Measurements from ENCODE around the gene STRAP. TPM values are rescaled to one million over a fixed set of nuclear protein-coding genes. Genes with fewer than 3 reads are reported as not detected.

The STRAP gene
- total and polyA plus RNA-seq, 2 experiments from 2014 or later: 229 to 403 TPM

DNA sequence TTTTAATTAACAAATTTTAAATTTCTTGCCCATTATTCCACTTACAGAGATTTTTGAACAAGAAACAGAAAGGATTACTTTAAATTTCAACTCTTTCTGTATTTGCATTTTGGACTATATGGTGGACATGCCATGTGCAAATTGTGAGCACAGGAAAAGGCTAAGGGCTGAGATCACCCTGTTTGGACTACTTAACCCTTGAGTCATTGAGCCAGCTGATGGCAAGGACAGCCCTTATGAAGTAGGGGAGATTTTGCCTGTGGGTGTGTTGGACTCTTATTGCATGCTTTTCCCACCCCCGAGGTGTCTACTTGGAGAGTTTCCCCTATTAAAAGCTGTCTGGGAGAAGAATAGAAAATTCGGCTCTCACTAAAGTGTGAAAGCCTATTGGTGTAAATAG is 46.2 kb downstream of the STRAP start:
- Mint-ChIP-seq H3K4me3 (no peak overlapping the region), H3K4me1 (peaks cover 45% of the 10 kb centered on the region), H3K36me3 (ENCODE audit: low read depth) (no peaks in the 10 kb centered on the region; the same call in 2 of the 3 replicates), H3K27ac (no peak overlapping the region), H3K27me3 (ENCODE audit: insufficient read depth, low read depth, poor library complexity) (no peaks in the 10 kb centered on the region), H3K9me3 (no peaks in the 10 kb centered on the region)
- no peaks in the 10 kb centered on the region for H3F3A ChIP-seq (replicated peaks; ENCODE audit: low read depth)
- DNase-seq (ENCODE audit: low spot score) (no peak), ATAC-seq (no peak)
- no peaks in the 10 kb centered on the region for H3K9me2 ChIP-seq (ENCODE audit: insufficient read depth)
- H3K4me2 ChIP-seq: no peak overlapping the region
- no peaks in the 10 kb centered on the region for H4K20me1 ChIP-seq (replicated peaks; ENCODE audit: insufficient read depth)
- TF ChIP-seq STAT1 (IDR thresholded peaks at IDR 0.05; ENCODE audit: unreplicated experiment) (no peak), CREB1 (CRISPR knock-in tag; IDR thresholded peaks at IDR 0.05; ENCODE audit: low read depth) (no peak), POLR2AphosphoS5 (IDR thresholded peaks at IDR 0.05; ENCODE audit: low read depth) (no peak), EZH2phosphoT487 (IDR thresholded peaks at IDR 0.05; ENCODE audit: unreplicated experiment) (no peak), ZNF331 (CRISPR knock-in tag; IDR thresholded peaks at IDR 0.05; ENCODE audit: low read depth) (no peak), EZH2 (IDR thresholded peaks at IDR 0.05; ENCODE audit: low read depth, unreplicated experiment) (no peak)
- H3K4me3 ChIP-seq: no peak overlapping the region
- no peak overlapping the region for H3K27ac ChIP-seq (ENCODE audit: low read depth)
- no peaks in the 10 kb centered on the region for H3K79me2 ChIP-seq (replicated peaks; ENCODE audit: insufficient read depth)
- H3K4me1 ChIP-seq (ENCODE audit: insufficient read depth): peaks cover 15% of the 10 kb centered on the region
- H2AFZ ChIP-seq: no peak overlapping the region
- H3K36me3 ChIP-seq (ENCODE audit: insufficient read depth): no peaks in the 10 kb centered on the region
- H3K27me3 ChIP-seq (ENCODE audit: insufficient read depth): no peaks in the 10 kb centered on the region

DNA sequence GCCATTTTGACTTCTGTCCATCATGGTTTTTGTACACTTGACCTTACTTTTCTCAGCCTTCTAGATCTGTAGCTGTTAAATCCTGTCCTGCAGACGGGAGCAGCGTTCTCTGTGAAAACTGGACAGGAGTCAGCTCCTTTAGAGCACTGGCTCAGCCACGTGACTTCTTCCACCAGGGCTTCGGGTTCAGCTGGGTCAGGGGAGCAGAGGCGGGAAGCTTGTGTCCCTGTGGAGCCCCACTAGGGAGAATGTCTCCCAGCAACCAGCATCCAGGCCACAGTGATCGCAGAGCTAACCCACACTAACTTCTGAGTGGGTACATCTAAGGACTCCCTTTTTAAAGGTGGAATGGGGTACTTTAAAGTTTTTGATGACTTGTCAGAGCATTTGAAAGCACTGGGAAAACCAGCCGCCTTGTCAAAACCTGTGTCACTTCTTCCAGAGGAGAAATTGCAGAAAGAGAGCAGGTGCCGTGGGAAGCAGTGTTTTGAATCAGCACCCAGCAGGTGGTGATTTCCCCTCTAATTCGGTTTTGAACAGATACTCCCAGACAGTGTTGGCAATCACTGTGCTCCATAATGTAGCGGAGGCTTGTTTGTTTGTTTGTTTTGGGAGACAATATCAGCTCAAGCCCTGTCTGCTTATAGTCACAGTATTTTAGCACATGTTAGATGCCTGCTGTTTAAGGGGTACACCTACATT is 46.8 kb downstream of the STRAP start:
- no peaks in the 10 kb centered on the region for H3K79me2 ChIP-seq (replicated peaks; ENCODE audit: insufficient read depth)
- Mint-ChIP-seq H3K4me1 (peaks cover 40% of the 10 kb centered on the region), H3K27ac (no peak overlapping the region; the same call in none of the 2 replicates), H3K36me3 (ENCODE audit: low read depth) (no peaks in the 10 kb centered on the region; the same call in 2 of the 3 replicates), H3K27me3 (ENCODE audit: insufficient read depth, low read depth, poor library complexity) (no peaks in the 10 kb centered on the region), H3K9me3 (no peaks in the 10 kb centered on the region), H3K4me3 (no peak overlapping the region)
- DNase-seq (ENCODE audit: low spot score): peak; percentile 45
- no peaks in the 10 kb centered on the region for H3K27me3 ChIP-seq (ENCODE audit: insufficient read depth)
- ATAC-seq: peak; percentile 76
- no peak overlapping the region for H2AFZ ChIP-seq
- no peaks in the 10 kb centered on the region for H4K20me1 ChIP-seq (replicated peaks; ENCODE audit: insufficient read depth)
- no peaks in the 10 kb centered on the region for H3K9me2 ChIP-seq (ENCODE audit: insufficient read depth)
- no peaks in the 10 kb centered on the region for H3F3A ChIP-seq (replicated peaks; ENCODE audit: low read depth)
- no peak overlapping the region for H3K27ac ChIP-seq (ENCODE audit: low read depth)
- no peak overlapping the region for H3K4me3 ChIP-seq
- H3K4me2 ChIP-seq: 0 out of 2 replicates have a peak overlapping the region, but pooled peaks have one; percentile 15
- TF ChIP-seq REST (IDR thresholded peaks at IDR 0.05; ENCODE audit: unreplicated experiment): no peak
- no peak for TF ChIP-seq CREB1 (CRISPR knock-in tag; IDR thresholded peaks at IDR 0.05; ENCODE audit: low read depth)
- no peak for TF ChIP-seq ZNF331 (CRISPR knock-in tag; IDR thresholded peaks at IDR 0.05; ENCODE audit: low read depth)
- TF ChIP-seq, protein P1, sequence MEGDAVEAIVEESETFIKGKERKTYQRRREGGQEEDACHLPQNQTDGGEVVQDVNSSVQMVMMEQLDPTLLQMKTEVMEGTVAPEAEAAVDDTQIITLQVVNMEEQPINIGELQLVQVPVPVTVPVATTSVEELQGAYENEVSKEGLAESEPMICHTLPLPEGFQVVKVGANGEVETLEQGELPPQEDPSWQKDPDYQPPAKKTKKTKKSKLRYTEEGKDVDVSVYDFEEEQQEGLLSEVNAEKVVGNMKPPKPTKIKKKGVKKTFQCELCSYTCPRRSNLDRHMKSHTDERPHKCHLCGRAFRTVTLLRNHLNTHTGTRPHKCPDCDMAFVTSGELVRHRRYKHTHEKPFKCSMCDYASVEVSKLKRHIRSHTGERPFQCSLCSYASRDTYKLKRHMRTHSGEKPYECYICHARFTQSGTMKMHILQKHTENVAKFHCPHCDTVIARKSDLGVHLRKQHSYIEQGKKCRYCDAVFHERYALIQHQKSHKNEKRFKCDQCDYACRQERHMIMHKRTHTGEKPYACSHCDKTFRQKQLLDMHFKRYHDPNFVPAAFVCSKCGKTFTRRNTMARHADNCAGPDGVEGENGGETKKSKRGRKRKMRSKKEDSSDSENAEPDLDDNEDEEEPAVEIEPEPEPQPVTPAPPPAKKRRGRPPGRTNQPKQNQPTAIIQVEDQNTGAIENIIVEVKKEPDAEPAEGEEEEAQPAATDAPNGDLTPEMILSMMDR (conservative IDR thresholded peaks at IDR 0.05; ENCODE audit: low read depth in 2 of 2): no peak
- TF ChIP-seq, protein P2, sequence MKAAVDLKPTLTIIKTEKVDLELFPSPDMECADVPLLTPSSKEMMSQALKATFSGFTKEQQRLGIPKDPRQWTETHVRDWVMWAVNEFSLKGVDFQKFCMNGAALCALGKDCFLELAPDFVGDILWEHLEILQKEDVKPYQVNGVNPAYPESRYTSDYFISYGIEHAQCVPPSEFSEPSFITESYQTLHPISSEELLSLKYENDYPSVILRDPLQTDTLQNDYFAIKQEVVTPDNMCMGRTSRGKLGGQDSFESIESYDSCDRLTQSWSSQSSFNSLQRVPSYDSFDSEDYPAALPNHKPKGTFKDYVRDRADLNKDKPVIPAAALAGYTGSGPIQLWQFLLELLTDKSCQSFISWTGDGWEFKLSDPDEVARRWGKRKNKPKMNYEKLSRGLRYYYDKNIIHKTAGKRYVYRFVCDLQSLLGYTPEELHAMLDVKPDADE (IDR thresholded peaks at IDR 0.05): no peak
- TF ChIP-seq POLR2AphosphoS5 (IDR thresholded peaks at IDR 0.05; ENCODE audit: low read depth): no peak
- TF ChIP-seq ZNF114 (CRISPR knock-in tag; IDR thresholded peaks at IDR 0.05): no peak
- H3K36me3 ChIP-seq (ENCODE audit: insufficient read depth): no peaks in the 10 kb centered on the region
- peaks cover 15% of the 10 kb centered on the region for H3K4me1 ChIP-seq (ENCODE audit: insufficient read depth)
